Sigmoid colon (tissue), 7 donors: Measurements from ENCODE around the gene KLHL42. TPM values are rescaled to one million over a fixed set of nuclear protein-coding genes. Genes with fewer than 3 reads are reported as not detected.

Experiments used
- DNase-seq: peaks from one replicate; pipeline ENCODE4 v3.0.0-alpha.2; 2019
- H3K27ac ChIP-seq, 4 donors: fragments of 200-600 bp; sonication (generic); one replicate each; pipeline ENCODE4 v1.5.1; 2016 to 2019; ENCODE audit warnings: mild to moderate bottlenecking in 1 of 4
- H3K27me3 ChIP-seq, 3 donors: fragments of 200-600 bp; sonication (generic); one replicate each; pipeline ENCODE4 v1.5.1; 2019; ENCODE audit warnings: mild to moderate bottlenecking in 1 of 3
- H3K36me3 ChIP-seq, 4 donors: fragments of 200-600 bp; sonication (generic); one replicate each; pipeline ENCODE4 v1.5.1; 2016 to 2019
- H3K4me1 ChIP-seq, 4 donors: fragments of 200-600 bp; sonication (generic); one replicate each; pipeline ENCODE4 v1.5.1; 2017 to 2019
- H3K4me3 ChIP-seq, 4 donors: fragments of 200-600 bp; sonication (generic); one replicate each; pipeline ENCODE4 v1.5.1; 2017 to 2019; ENCODE audit warnings: mild to moderate bottlenecking in 2 of 4, moderate library complexity in 1 of 4
- H3K9me3 ChIP-seq, 4 donors: fragments of 200-600 bp in 3 of 4; sonication (generic) in 3 of 4; one replicate each; pipeline versions ENCODE4 v1.5.1 to v1.6.1; 2013 to 2019
- CTCF ChIP-seq, 4 experiments: fragments of 450-650 bp in 3 of 4; fragments of 200-600 bp in 1 of 4; IDR thresholded peaks; one replicate each; pipeline ENCODE4 v1.5.1; 2016 to 2019; ENCODE audit warnings: antibody characterized with exemption in 4 of 4, mild to moderate bottlenecking in 3 of 4, moderate library complexity in 2 of 4
- EP300 ChIP-seq, 4 donors: sonication (generic); formaldehyde crosslinking; IDR thresholded peaks; one replicate each; pipeline ENCODE4 v1.6.1; 2017; ENCODE audit warnings: antibody characterized with exemption in 4 of 4
- POLR2A ChIP-seq, 2 donors: fragments of 450-650 bp; IDR thresholded peaks; one replicate each; pipeline ENCODE4 v1.6.1; 2016; ENCODE audit warnings: antibody characterized with exemption in 2 of 2, mild to moderate bottlenecking in 2 of 2, moderate library complexity in 2 of 2
- POLR2AphosphoS5 ChIP-seq, 4 donors: sonication (generic); formaldehyde crosslinking; IDR thresholded peaks; one replicate each; pipeline ENCODE4 v1.6.1; 2017; ENCODE audit warnings: antibody characterized with exemption in 4 of 4
- WGBS, 2 donors: extraction: QIAGEN DNeasy Blood & Tissue Kit; methylation state at CpG; one replicate each; pipeline ENCODE4 v1.1.7; 2013; 5-methylcytosine and 5-hydroxymethylcytosine counted together
- intact Hi-C: fragments of 100-400 bp; cut with DNase I; formaldehyde crosslinking; loops from one replicate; pipeline ENCODE4 v1.15.1; 2023
- polyA plus RNA-seq, 3 donors: library from polyadenylated mRNA; stranded (reverse); fragments of 200-250 nt; gene quantifications; one replicate each; pipeline ENCODE4 v1.2.3, GENCODE V29; 2013
- total RNA-seq, 4 donors: library from RNA; depleted of rRNA; stranded (reverse); fragments of >200 nt; gene quantifications; one replicate each; pipeline ENCODE4 v1.1.0, GENCODE V29; 2016
- donor health status: healthy with polysubstance abuse.
- donor health status: Bipolar disorder and iron deficiency.
- donor health status: healthy.

The KLHL42 gene
- total and polyA plus RNA-seq, 7 donors = 3.6 to 78.1 (median 60.7) TPM

DNA sequence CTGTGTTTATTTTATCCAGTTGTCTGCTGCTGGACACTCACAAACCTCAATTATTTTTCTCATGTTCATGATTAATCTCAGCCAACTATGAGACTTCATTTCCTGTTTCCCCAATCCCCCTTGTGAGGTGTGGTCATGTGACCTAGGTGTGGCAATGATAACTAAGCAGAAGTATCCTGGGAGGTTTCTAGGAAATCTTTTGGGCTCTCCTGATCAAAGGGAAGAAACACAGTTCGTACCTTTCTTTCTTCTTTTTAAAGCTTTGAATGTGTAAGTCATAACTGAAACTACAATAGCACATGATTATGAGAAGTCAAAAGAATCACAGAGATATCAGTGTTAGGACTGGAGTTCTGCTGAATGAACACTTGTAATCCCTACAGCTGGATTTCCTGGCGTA is 34.4 kb downstream of the KLHL42 start:
- TF ChIP-seq CTCF (IDR thresholded peaks at IDR 0.05) (no peak), POLR2A (IDR thresholded peaks at IDR 0.05) (no peak), POLR2AphosphoS5 (IDR thresholded peaks at IDR 0.05) (no peak)
- H3K36me3 ChIP-seq = no peaks in the 10 kb centered on the region
- no peaks in the 10 kb centered on the region for H3K27me3 ChIP-seq
- H3K4me1 ChIP-seq = peaks cover 0 to 9% (median 7%) of the 10 kb centered on the region in 4 donors
- WGBS, 2 donors = 60 to 70% methylated on average over 2 of the region's 2 CpGs
- H3K9me3 ChIP-seq = no peaks in the 10 kb centered on the region
- no peak overlapping the region for H3K27ac ChIP-seq
- intact Hi-C loops = no loop called here
- H3K4me3 ChIP-seq = no peak overlapping the region
- DNase-seq = no peak

DNA sequence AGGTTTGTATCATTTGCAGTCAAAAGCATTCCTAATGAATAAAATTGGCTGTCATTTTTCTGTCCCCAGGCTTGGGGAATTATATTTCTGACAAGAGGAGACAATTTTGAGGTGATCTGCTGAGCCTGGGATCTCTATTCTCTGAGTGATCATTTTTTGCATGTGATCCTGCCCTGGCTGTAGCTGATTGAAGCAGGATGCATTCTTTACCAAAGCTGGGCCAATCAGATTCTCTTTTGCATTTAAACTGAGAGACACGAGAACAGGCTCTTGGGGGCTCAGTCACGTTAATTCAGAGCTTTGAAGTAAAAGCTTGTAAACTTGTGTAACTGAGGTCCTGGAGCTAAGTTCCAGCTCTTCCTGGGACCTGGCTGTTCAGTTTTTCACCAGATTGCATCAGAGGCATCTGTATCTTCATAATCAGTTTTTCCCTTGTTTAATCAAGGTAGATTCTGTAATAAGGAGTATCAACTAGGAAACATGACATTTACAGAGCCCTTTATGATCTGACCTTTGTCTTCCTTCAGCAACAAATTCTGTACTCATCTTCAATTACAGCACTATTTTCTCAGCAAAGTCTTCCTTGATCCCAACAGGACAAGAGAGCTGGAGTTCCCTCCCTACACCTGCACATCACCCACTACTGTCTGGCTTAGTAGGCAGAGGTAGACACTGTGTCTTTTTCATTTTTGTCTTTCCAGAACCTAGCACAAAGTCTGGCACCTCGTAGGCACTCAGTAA is 35.0 kb downstream of the KLHL42 start:
- WGBS, 2 donors = 26 to 52% methylated on average over 3 of the region's 3 CpGs
- Histone ChIP-seq H3K36me3 (no peaks in the 10 kb centered on the region), H3K27me3 (no peaks in the 10 kb centered on the region), H3K4me1 (peaks cover 0 to 10% (median 8%) of the 10 kb centered on the region in 4 donors), H3K27ac (no peak overlapping the region), H3K9me3 (no peaks in the 10 kb centered on the region), H3K4me3 (no peak overlapping the region)
- TF ChIP-seq EP300 (IDR thresholded peaks at IDR 0.05) (no peak), CTCF (IDR thresholded peaks at IDR 0.05) (no peak), POLR2AphosphoS5 (IDR thresholded peaks at IDR 0.05) (no peak), POLR2A (IDR thresholded peaks at IDR 0.05) (no peak)
- intact Hi-C loops = loop anchor here (5.0 kb wide), 1 partner anchor 33 kb away; the partner anchor contains the start of genes KLHL42 and MANSC4
- DNase-seq = no peak

DNA sequence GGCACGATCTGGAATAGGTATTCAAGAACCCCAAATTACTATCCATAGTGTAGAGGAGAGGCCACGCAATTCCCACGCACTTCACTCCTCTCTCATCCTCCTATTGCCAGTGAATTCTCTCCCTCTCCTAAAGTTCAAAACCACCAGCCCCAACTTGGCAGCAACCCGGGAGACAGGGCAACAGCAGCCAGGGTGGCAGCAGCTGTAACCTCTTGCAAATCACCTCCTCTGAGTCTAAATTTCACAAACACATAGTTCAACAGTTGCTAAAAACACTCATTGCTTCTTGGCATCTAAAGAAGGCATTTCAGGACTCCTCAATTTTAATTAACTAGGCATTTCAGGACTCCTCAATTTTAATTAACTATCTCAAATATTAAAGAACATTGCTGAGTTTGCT is 37.7 kb downstream of the KLHL42 start:
- Histone ChIP-seq H3K9me3 (no peaks in the 10 kb centered on the region), H3K36me3 (no peaks in the 10 kb centered on the region), H3K4me1 (peaks cover 0 to 18% (median 15%) of the 10 kb centered on the region in 4 donors), H3K27me3 (no peaks in the 10 kb centered on the region), H3K4me3 (no peak overlapping the region), H3K27ac (peak overlapping the region in 3 of 4 donors; percentile 61 to 67 (median 63))
- intact Hi-C loops = loop anchor here (5.0 kb wide), 1 partner anchor 35 kb away; the partner anchor contains the start of genes KLHL42 and MANSC4
- WGBS, 2 donors = 84 to 92% methylated on average over 4 of the region's 4 CpGs
- TF ChIP-seq POLR2AphosphoS5 (IDR thresholded peaks at IDR 0.05) (no peak), EP300 (IDR thresholded peaks at IDR 0.05) (no peak), POLR2A (IDR thresholded peaks at IDR 0.05) (no peak), CTCF (IDR thresholded peaks at IDR 0.05) (no peak)
- no peak for DNase-seq

DNA sequence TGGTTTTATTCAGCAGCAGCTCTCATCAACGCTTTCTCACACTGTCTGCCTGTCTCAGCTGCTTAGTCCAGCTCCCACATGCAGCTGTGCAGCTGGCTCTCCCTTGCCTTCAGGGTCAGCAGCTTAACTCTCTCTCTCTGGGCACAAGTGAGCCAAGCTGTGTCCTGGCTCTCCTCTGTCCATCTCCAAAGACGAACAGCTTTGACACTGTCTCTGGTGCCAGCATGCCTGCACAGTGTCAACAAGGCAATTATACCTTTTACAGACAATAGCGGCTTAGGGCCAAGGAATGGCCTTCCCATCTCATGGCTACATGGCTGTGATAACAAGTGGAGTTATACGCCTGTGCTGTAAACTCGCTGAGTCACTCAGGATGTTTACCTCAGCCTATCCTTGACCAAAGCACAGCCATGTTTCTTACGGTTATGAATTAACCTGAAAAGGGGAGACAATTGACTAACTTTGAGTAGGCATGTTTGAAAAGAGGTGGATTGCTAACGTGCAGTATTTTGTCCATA is 38.4 kb downstream of the KLHL42 start:
- 21 to 66% methylated on average over 7 of the region's 7 CpGs for WGBS, 2 donors
- H3K27ac ChIP-seq = peak overlapping the region in 3 of 4 donors; percentile 61 to 67 (median 63)
- TF ChIP-seq CTCF (IDR thresholded peaks at IDR 0.05) = no peak
- TF ChIP-seq EP300 (IDR thresholded peaks at IDR 0.05) = peak in 1 of 4 donors; percentile 11
- peak; percentile 62 to 87 (median 69) for TF ChIP-seq POLR2AphosphoS5 (IDR thresholded peaks at IDR 0.05)
- TF ChIP-seq POLR2A (IDR thresholded peaks at IDR 0.05) = no peak
- DNase-seq = peak; percentile 83
- no peak overlapping the region for H3K4me3 ChIP-seq
- H3K36me3 ChIP-seq = no peaks in the 10 kb centered on the region
- intact Hi-C loops = loop anchor here (5.0 kb wide), 1 partner anchor 36 kb away; the partner anchor contains the start of genes KLHL42 and MANSC4
- peaks cover 0 to 18% (median 15%) of the 10 kb centered on the region in 4 donors for H3K4me1 ChIP-seq
- no peaks in the 10 kb centered on the region for H3K27me3 ChIP-seq
- no peaks in the 10 kb centered on the region for H3K9me3 ChIP-seq
